Smooth muscle cell (in vitro differentiated cells): ENCODE data around the gene IGFBP6. TPM values are rescaled to one million over a fixed set of nuclear protein-coding genes. Genes with fewer than 3 reads are reported as not detected.

Experiments used
- DNase-seq: peaks from one replicate; lab custom pipeline; 2025; ENCODE audit not compliant: unreplicated experiment; lab: John Stamatoyannopoulos, UW
- H2AFZ ChIP-seq: fragments of 200-600 bp; sonication (generic); 2 replicates; pipeline ENCODE4 v1.6.0; 2016; ENCODE audit warnings: antibody characterized with exemption, low read depth, mild to moderate bottlenecking
- H3F3A ChIP-seq: fragments of 200-600 bp; sonication (generic); 2 replicates; pipeline ENCODE4 v1.6.0; 2017; ENCODE audit warnings: antibody characterized with exemption, low read depth
- H3K27ac ChIP-seq: fragments of 200-600 bp; sonication (generic); 2 replicates; pipeline ENCODE4 v1.5.1; 2016; ENCODE audit warnings: low read depth, mild to moderate bottlenecking
- H3K27me3 ChIP-seq: fragments of 200-600 bp; sonication (generic); 2 replicates; pipeline ENCODE4 v1.6.1; 2016; ENCODE audit warnings: low read depth, mild to moderate bottlenecking
- H3K36me3 ChIP-seq: fragments of 200-600 bp; sonication (generic); 2 replicates; pipeline ENCODE4 v1.5.1; 2016; ENCODE audit warnings: low read depth
- H3K4me1 ChIP-seq: fragments of 200-600 bp; sonication (generic); 2 replicates; pipeline ENCODE4 v1.5.1; 2016; ENCODE audit warnings: low read depth
- H3K4me2 ChIP-seq: fragments of 200-600 bp; sonication (generic); 2 replicates; pipeline ENCODE4 v1.6.0; 2016; ENCODE audit warnings: mild to moderate bottlenecking
- H3K4me3 ChIP-seq: fragments of 200-600 bp; sonication (generic); 2 replicates; pipeline ENCODE4 v1.5.1; 2016; ENCODE audit warnings: mild to moderate bottlenecking
- H3K79me2 ChIP-seq: fragments of 200-600 bp; sonication (generic); 2 replicates; pipeline ENCODE4 v1.6.0; 2016; ENCODE audit warnings: low read depth, mild to moderate bottlenecking
- H3K9ac ChIP-seq: fragments of 200-600 bp; sonication (generic); 2 replicates; pipeline ENCODE4 v1.6.0; 2016; ENCODE audit warnings: low read depth
- H3K9me3 ChIP-seq: fragments of 200-600 bp; sonication (generic); replicated peaks from 2 replicates; pipeline ENCODE4 v1.5.1; 2016; ENCODE audit warnings: low read depth
- H4K20me1 ChIP-seq: fragments of 200-600 bp; sonication (generic); 2 replicates; pipeline ENCODE4 v1.6.0; 2016; ENCODE audit warnings: low read depth
- CTCF ChIP-seq: fragments of 200-600 bp; sonication (generic); IDR thresholded peaks from 2 replicates; pipeline ENCODE4 v1.5.1; 2017; ENCODE audit warnings: borderline replicate concordance, mild to moderate bottlenecking, antibody characterized with exemption; ENCODE audit not compliant: insufficient read depth, poor library complexity, severe bottlenecking
- WGBS: methylation state at CpG from one replicate; pipeline ENCODE4 v1.1.7; 2016; ENCODE audit warnings: low lambda C conversion rate; 5-methylcytosine and 5-hydroxymethylcytosine counted together
- polyA plus RNA-seq: library from polyadenylated mRNA; unstranded; fragments of >200 nt; fragmentation: Nextera tagmentation; extraction: Ambion mirVana; gene quantifications from 2 replicates; pipeline ENCODE4 v1.2.1, GENCODE V29; 2016
- total RNA-seq: library from RNA; depleted of rRNA; stranded (reverse); fragments of >200 nt; gene quantifications from 2 replicates; pipeline ENCODE4 v1.2.3, GENCODE V29; 2014

Gene IGFBP6
- total and polyA plus RNA-seq, 2 experiments from 2014 or later = 22.6 to 94.4 TPM

- Histone ChIP-seq H3K36me3 (no peaks in the 10 kb centered on the region), H3F3A (peaks cover 11% of the 10 kb centered on the region), H3K4me2 (no peak overlapping the region), H3K27me3 (no peaks in the 10 kb centered on the region), H3K4me1 (peaks cover 26% of the 10 kb centered on the region), H3K27ac (no peak overlapping the region), H3K9ac (no peak overlapping the region), H3K79me2 (no peaks in the 10 kb centered on the region), H2AFZ (no peak overlapping the region), H3K9me3 (no peaks in the 10 kb centered on the region), H4K20me1 (no peaks in the 10 kb centered on the region), H3K4me3 (no peak overlapping the region)
- no peak for TF ChIP-seq CTCF
- WGBS = 89% methylated on average over 7 of the region's 7 CpGs
- DNase-seq = no peak
Measured at GRCh38 chr12:53101266-53101665, 3.8 kb downstream of the IGFBP6 start.

- no peak overlapping the region for H3K9ac ChIP-seq
- no peaks in the 10 kb centered on the region for H3K36me3 ChIP-seq
- TF ChIP-seq CTCF = no peak
- H3F3A ChIP-seq = peaks cover 6% of the 10 kb centered on the region
- WGBS = 90% methylated on average over 12 of the region's 12 CpGs
- H3K79me2 ChIP-seq = no peaks in the 10 kb centered on the region
- H3K4me3 ChIP-seq = no peak overlapping the region
- H3K27ac ChIP-seq = no peak overlapping the region
- H3K4me1 ChIP-seq = peaks cover 17% of the 10 kb centered on the region
- no peaks in the 10 kb centered on the region for H3K9me3 ChIP-seq
- no peak for DNase-seq
- no peaks in the 10 kb centered on the region for H4K20me1 ChIP-seq
- H2AFZ ChIP-seq = no peak overlapping the region
- no peak overlapping the region for H3K4me2 ChIP-seq
- H3K27me3 ChIP-seq = no peaks in the 10 kb centered on the region
Measured at GRCh38 chr12:53101931-53102781, 4.7 kb downstream of the IGFBP6 start.

- H3K4me2 ChIP-seq = no peak within 1 kb of the TSS
- H3K4me1 ChIP-seq = peaks cover 8% of the 10 kb centered on the region
- H3K36me3 ChIP-seq = no peaks in the 10 kb centered on the region
- H3K79me2 ChIP-seq = no peaks in the 10 kb centered on the region
- H3F3A ChIP-seq = peaks cover 3% of the 10 kb centered on the region
- H3K9ac ChIP-seq = no peak within 1 kb of the TSS
- no peaks in the 10 kb centered on the region for H3K27me3 ChIP-seq
- WGBS = 87% methylated on average over 19 of the region's 23 CpGs
- no peak for TF ChIP-seq CTCF
- H4K20me1 ChIP-seq = no peaks in the 10 kb centered on the region
- H2AFZ ChIP-seq = no peak within 1 kb of the TSS
- no peak for DNase-seq
- no peak within 1 kb of the TSS for H3K27ac ChIP-seq
- H3K4me3 ChIP-seq = no peak within 1 kb of the TSS
- no peaks in the 10 kb centered on the region for H3K9me3 ChIP-seq
Measured at GRCh38 chr12:53102883-53103807, 5.7 kb downstream of the IGFBP6 start, which contains the start of gene SOAT2. Gene SOAT2, plus strand, starts transcription at chr12:53103486. Its CDS starts 92 bp downstream, at chr12:53103578.
